GM18502 (cell line): ENCODE results near the gene ARHGAP23.
"Not testable (repeated sequence)": the region's sequence is repeated elsewhere in the genome, so short reads cannot be mapped to it uniquely, and the experiment has no call there.

Experiments used
- ATAC-seq: cut with Tn5 transposase; IDR thresholded peaks from one replicate; pipeline ENCODE4 v1.9.1; 2021; ENCODE audit warnings: mild to moderate bottlenecking; ENCODE audit not compliant: unreplicated experiment, poor library complexity

Gene ARHGAP23

GRCh38 chr17:38510421-38511149 lies 82.3 kb downstream of the ARHGAP23 start:
- no peak for ATAC-seq

GRCh38 chr17:38511150-38512108 lies 83.2 kb downstream of the ARHGAP23 start:
- no peak for ATAC-seq

DNA sequence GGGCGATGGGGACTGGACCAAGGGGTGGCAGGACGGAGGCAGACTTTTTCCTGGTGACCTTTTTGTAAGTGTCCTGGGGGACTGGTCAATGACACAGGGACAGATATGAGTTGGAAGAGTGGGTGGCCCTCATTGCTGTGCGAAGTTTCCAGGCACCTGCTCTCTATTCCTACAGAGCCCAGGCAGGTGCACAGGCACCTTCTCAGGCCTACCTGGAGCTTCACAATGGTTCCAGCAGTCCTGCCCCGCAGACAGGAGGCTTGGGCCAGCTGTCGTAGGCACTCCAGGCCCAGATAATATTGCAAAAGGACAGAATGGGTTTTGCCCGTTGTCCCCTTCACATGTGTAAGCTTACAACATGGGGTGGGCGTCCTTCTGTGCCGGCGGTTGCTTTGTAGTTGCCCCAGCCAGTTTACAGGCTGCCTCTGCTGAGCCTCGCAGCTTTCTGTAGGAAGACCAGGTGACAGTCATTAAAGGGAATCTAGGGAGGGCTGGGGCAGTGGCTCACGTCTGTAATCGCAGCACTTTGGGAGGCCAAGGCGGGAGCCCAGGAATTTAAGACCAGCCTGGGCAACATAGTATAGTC lies 84.3 kb downstream of the ARHGAP23 start:
- ATAC-seq: no peak

DNA sequence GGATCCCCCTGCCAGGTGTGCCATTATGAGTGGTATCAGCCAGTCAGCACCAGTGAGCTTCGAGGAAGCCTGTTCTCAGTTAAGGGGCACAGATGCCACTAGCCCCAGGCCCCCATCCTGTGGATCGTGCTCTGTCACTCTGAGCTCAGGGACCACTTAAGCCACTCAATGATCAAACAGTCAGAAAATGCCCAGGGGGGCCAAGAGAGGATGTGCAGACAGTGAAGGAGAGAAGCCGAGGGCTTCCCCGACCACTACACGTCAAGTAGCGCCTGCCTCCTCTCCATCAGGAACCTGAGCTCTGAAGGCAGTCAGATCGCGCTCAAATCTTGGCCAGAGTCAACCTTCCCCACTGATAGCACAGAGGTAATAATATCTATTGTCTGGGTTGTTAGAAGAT lies 98.3 kb downstream of the ARHGAP23 start:
- ATAC-seq: not testable (repeated sequence)

GRCh38 chr17:38528141-38528540 lies 99.9 kb downstream of the ARHGAP23 start:
- ATAC-seq: not testable (repeated sequence)

DNA sequence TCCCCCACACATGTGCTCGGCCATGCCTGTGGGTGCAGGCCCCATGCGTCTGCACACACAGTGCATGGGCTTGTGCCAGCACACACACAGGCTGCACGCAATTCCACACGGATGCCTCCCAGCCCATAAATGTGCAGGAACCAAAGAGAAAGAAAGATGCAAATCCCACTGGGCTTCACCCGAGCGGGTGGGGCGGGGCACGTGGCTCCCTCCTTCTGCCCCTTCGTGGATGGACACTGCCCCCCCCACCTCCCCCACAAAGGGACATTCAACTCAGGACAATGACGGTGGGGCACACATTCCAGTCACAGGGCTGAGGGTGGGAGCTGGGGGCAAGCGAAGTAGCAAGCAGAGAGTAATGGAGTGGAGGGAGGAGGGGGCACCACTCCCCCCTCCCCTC lies 102.6 kb downstream of the ARHGAP23 start:
- not testable (repeated sequence) for ATAC-seq

- ATAC-seq: not testable (repeated sequence)
These were observed 103.5 kb downstream of the ARHGAP23 start for GRCh38 chr17:38531761-38532160.

GRCh38 chr17:38532451-38532850 lies 104.2 kb downstream of the ARHGAP23 start:
- no peak for ATAC-seq

GRCh38 chr17:38533241-38533640 lies 105.0 kb downstream of the ARHGAP23 start:
- no peak for ATAC-seq

GRCh38 chr17:38533866-38534497 lies 105.7 kb downstream of the ARHGAP23 start:
- no peak for ATAC-seq

DNA sequence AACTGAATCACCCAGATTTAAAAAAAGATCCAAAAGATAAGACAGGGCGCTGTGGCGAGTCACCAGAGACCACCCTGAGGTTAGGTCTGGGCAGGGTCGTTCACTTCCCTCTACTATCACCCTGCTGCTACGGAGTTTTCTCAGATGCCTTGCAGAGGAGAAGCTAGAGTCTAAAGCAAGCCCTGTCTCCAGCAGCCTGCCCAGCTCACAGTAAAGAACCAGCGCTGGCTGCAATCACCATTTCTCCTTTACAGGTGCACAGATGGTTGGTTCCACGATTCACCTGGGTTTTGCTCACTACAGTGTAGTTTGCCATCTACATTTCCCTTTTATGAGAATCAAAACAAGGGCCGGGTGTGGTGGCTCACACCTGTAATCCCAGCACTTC lies 106.2 kb downstream of the ARHGAP23 start:
- no peak for ATAC-seq

DNA sequence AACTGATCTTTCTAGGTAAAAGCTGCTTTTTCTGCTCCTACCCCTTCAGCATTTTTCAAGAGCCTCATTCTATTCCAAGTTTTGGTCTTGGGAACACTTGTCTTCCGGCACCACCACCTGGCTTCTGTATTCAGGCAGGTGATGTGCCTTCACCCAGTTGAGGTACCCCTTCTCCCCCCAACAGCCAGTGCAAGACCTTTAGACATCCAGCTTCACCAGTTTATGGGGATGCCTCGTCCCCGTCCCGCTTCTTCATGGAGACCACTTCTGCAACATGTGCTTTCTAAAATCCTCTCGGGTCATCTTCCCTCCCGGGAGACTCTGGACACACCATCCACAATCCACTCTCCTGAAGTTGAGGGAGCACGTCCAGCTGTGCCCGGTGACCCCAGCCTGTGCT lies 107.6 kb downstream of the ARHGAP23 start:
- no peak for ATAC-seq

DNA sequence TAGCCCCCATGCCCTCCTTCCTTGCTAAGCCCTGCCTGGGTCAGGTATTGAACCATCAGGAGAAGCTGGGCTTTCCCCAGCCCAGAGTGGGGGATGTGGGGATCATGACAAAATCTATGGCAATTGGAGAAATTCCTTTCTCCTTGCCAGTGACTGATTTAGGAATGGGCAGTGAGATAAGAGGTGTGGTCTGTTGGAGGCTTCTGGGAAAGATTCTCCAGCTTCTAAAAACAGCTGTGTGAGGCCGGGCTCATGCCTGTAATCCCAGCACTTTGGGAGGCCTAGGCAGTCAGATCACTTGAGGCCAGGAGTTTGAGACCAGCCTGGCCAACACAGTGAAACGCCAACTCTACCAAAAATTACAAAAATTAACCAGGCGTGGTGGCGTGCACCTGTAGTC lies 108.4 kb downstream of the ARHGAP23 start:
- ATAC-seq: no peak

DNA sequence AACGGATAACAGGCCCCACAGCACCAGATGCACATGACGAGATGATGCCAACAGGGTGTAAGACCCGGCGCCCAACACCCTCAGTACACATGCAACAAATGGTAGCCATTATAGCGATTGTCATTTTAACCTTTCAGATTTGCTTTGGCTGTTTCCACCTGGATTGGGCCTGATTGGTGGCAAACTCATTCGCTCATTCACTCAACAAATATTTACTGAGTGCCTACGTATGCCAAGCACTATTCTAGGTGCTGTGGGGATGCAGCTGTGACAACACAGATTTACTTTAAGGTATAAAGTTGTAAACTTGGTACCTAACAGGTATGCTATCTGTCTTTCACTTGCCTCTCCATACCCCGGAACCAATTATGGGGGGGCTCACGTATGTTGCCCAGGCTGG lies 110.6 kb downstream of the ARHGAP23 start:
- no peak for ATAC-seq

DNA sequence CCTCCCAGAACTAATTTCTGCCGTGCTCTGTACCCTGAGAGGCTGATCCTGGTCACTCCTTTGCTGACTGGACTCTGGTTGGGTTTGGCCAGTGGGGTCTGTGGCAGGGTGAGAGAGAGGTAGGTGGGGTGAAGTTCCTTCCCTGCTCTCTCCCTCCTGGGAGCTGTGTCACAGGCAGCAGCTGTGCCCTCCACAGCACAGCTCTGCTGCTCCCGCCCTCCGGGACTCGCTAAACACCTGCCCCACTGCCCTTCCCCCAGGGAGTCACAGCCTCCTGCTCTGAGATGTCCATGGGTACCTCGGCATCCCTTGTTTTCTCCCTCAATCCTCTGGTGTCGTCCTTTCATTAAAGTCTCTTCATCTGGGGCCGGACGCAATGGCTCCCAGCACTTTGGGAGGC lies 111.1 kb downstream of the ARHGAP23 start:
- no peak for ATAC-seq

DNA sequence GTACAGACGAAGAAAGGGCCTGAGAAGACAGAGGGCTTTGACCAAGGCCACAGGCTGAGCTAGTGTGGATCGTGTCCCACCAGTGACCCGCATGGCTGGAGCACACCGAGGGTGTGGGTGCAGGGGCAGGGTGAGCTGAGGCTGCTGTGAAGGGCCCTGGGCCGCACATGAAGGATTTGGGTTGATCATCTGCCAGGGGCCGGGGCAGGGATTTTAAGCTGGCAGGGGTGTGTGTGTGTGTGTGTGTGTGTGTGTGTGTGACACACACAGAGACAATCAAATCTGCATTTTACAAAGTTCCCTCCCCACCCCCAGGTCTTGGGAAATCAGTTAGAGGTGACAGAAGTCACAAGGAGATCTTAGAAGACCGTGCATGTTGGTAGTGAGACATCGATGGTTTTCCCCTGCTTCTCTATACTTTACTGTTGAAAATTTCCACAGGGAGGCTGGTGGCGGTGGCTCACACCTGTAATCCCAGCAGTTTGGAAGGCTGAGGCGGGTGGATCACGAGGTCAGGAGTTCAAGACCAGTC lies 112.3 kb downstream of the ARHGAP23 start:
- no peak for ATAC-seq

DNA sequence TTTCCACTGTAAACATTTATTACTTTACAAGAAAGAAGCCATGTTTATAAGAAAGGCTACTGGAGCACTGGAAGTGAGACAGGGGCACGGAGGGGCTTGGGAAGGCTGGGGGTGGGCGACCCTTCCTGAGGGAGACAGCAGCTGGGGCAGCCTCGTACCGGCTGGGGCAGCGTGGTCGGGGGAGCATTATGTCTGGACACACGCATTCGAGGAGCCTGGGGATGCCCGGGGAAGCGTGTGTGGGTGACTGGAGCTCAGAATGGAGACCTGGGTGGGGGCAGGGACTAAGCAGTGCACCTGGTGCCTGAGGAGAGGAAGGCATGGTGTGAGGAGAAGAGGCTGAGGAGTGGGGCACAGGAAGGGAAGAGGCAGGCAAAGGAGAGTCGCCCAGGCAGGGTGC lies 113.0 kb downstream of the ARHGAP23 start:
- ATAC-seq: no peak

DNA sequence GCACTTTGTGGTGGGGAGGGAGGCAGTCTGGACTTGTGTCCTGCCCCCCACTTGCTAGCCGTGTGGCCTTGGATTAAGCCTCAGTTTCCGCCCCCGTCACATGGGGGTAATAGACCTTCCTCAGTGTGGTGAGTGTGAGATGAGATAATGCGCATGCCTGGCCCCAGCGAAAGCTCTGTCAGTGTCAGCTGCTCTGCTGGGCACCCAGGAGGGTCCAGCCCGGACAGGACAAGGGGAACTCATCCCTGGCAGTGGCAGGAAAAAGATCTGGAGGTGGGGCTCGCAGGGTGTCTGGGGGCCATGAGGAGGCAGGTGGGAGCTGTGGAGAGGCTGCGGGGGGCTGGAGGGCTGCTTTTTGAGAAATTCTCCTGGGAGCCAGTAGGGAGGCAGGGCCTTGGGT lies 114.0 kb downstream of the ARHGAP23 start:
- ATAC-seq: no peak

- ATAC-seq: no peak
These were observed 115.3 kb downstream of the ARHGAP23 start for GRCh38 chr17:38543403-38544174.
